PC-9 (cell line): ENCODE measurements around the gene MISP3. TPM values are rescaled to one million over a fixed set of nuclear protein-coding genes. Genes with fewer than 3 reads are reported as not detected.
"Not testable (repeated sequence)": the region's sequence is repeated elsewhere in the genome, so short reads cannot be mapped to it uniquely, and the experiment has no call there.

Experiments
- BruUV-seq: library from RNA; stranded (reverse); fragments of 400-500 nt; replicated peaks from 2 replicates; lab custom pipeline; 2021; lab: Mats Ljungman, UMichigan
- CTCF ChIA-PET: fragments of 300-600 bp; sonication (Branson Sonifier 250); formaldehyde crosslinking; loops from one replicate; lab custom pipeline; 2022; ENCODE audit warnings: antibody characterized with exemption; lab: Charles Lee
- POLR2A ChIA-PET: fragments of 300-600 bp; sonication (Branson Sonifier 250); formaldehyde crosslinking; loops from one replicate; lab custom pipeline; 2022; ENCODE audit warnings: antibody characterized with exemption; ENCODE audit not compliant: unreplicated experiment; lab: Charles Lee
- DNase-seq, 2 experiments: peaks; one replicate each; pipeline versions ENCODE4 v3.0.0 to v3.0.0-alpha.2; 2015 to 2022; ENCODE audit warnings: mixed read lengths in 1 of 2
- H2AFZ ChIP-seq: fragments of 200-600 bp; sonication (generic); 2 replicates; pipeline ENCODE4 v1.8.1; 2017; ENCODE audit warnings: antibody characterized with exemption
- H3F3A ChIP-seq: fragments of 200-600 bp; sonication (generic); 2 replicates; pipeline ENCODE4 v1.8.1; 2017; ENCODE audit warnings: antibody characterized with exemption, mild to moderate bottlenecking, low read depth; ENCODE audit not compliant: insufficient read depth
- H3K27ac ChIP-seq: fragments of 200-600 bp; sonication (generic); 2 replicates; pipeline ENCODE4 v1.6.1; 2016; ENCODE audit warnings: mixed run types
- H3K27me3 ChIP-seq: fragments of 200-600 bp; sonication (generic); 2 replicates; pipeline ENCODE4 v1.6.1; 2016; ENCODE audit warnings: low read depth, mixed run types; ENCODE audit not compliant: insufficient read depth
- H3K36me3 ChIP-seq: fragments of 200-600 bp; sonication (generic); 2 replicates; pipeline ENCODE4 v1.6.1; 2016; ENCODE audit warnings: low read depth, mixed run types
- H3K4me1 ChIP-seq: fragments of 200-600 bp; sonication (generic); replicated peaks from 2 replicates; pipeline ENCODE4 v1.6.1; 2016; ENCODE audit warnings: mixed run types; ENCODE audit not compliant: insufficient read depth
- H3K4me2 ChIP-seq: fragments of 200-600 bp; sonication (generic); 2 replicates; pipeline ENCODE4 v1.6.1; 2017; ENCODE audit warnings: mixed run types
- H3K4me3 ChIP-seq: fragments of 200-600 bp; sonication (generic); 2 replicates; pipeline ENCODE4 v1.6.1; 2016; ENCODE audit warnings: mixed run types
- H3K79me2 ChIP-seq: fragments of 200-600 bp; sonication (generic); 2 replicates; pipeline ENCODE4 v1.6.1; 2017; ENCODE audit warnings: low read depth, mixed run types
- H3K9me2 ChIP-seq: fragments of 200-600 bp; sonication (generic); 2 replicates; pipeline ENCODE4 v1.8.1; 2017; ENCODE audit warnings: mild to moderate bottlenecking; ENCODE audit not compliant: insufficient read depth
- H3K9me3 ChIP-seq: fragments of 200-600 bp; sonication (generic); 2 replicates; pipeline ENCODE4 v1.8.1; 2016; ENCODE audit warnings: low read depth; ENCODE audit not compliant: insufficient read depth
- H4K20me1 ChIP-seq: fragments of 200-600 bp; sonication (generic); 2 replicates; pipeline ENCODE4 v1.8.1; 2017; ENCODE audit not compliant: insufficient read depth
- EZH2 ChIP-seq: fragments of 200-600 bp; sonication (generic); IDR thresholded peaks from 2 replicates; pipeline ENCODE4 v1.8.0; 2017; ENCODE audit warnings: antibody characterized with exemption, low read depth
- intact Hi-C: fragments of 100-400 bp; cut with micrococcal nuclease; formaldehyde crosslinking; loops from one replicate; pipeline ENCODE4 v1.10.0; 2022; ENCODE audit not compliant: unreplicated experiment
- total RNA-seq: library from RNA; stranded (reverse); gene quantifications from 2 replicates; pipeline ENCODE4 v1.2.3, GENCODE V29; 2021
- TF ChIP-seq, protein P1 (sequence below): fragments of 200-600 bp; sonication (generic); conservative IDR thresholded peaks from 2 replicates; pipeline ENCODE4 v1.6.1; 2017; ENCODE audit warnings: mixed run types, antibody characterized with exemption, mild to moderate bottlenecking, moderate library complexity

MISP3 gene
- total RNA-seq, 1 experiment from 2014 or later: 6.7 TPM

DNA sequence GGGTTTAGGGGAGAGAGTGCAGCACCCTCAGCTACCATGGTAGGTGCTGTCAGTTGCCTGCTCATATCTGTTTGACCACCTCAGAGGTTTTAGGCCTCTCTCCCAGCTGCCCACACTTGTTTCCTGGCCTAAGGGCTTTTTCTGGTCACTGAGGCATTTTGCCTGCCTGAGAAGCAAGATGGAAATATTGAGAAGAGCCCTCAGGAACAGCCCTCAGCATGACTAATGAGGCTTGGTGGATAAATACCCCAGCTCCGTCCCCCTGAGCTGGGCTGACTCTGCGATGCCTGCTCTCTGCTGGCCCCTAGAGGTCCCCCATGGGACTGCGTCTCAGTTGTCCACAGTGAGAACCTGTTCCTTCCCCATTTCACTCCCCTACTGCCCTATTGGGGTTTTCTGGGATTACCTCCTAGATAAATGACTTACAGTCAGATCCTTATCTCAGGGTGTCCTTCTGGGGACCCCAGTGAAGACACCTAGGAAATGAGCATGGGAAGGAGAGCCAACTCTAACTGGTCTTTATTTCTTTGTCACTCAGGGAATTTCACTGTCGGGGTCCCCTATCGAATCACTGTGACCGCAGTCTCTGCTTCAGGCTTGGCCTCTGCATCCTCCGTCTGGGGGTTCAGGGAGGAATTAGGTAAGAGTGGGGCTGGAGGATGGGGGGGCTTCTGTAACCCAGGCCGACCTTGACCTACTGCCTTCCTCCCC, 24.0 kb upstream of the MISP3 start:
- POLR2A ChIA-PET: no interaction called here
- TF ChIP-seq EZH2: no peak
- TF ChIP-seq, protein P1, sequence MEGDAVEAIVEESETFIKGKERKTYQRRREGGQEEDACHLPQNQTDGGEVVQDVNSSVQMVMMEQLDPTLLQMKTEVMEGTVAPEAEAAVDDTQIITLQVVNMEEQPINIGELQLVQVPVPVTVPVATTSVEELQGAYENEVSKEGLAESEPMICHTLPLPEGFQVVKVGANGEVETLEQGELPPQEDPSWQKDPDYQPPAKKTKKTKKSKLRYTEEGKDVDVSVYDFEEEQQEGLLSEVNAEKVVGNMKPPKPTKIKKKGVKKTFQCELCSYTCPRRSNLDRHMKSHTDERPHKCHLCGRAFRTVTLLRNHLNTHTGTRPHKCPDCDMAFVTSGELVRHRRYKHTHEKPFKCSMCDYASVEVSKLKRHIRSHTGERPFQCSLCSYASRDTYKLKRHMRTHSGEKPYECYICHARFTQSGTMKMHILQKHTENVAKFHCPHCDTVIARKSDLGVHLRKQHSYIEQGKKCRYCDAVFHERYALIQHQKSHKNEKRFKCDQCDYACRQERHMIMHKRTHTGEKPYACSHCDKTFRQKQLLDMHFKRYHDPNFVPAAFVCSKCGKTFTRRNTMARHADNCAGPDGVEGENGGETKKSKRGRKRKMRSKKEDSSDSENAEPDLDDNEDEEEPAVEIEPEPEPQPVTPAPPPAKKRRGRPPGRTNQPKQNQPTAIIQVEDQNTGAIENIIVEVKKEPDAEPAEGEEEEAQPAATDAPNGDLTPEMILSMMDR: peak; percentile 95
- Histone ChIP-seq H2AFZ (no peak overlapping the region), H3F3A (no peaks in the 10 kb centered on the region), H3K4me1 (no peaks in the 10 kb centered on the region), H3K27ac (no peak overlapping the region), H3K9me3 (no peaks in the 10 kb centered on the region), H4K20me1 (no peaks in the 10 kb centered on the region), H3K4me3 (no peak overlapping the region), H3K27me3 (no peaks in the 10 kb centered on the region), H3K36me3 (no peaks in the 10 kb centered on the region), H3K4me2 (no peak overlapping the region), H3K9me2 (no peaks in the 10 kb centered on the region), H3K79me2 (no peaks in the 10 kb centered on the region)
- BruUV-seq: no TSS peak
- intact Hi-C loops: no loop called here
- peak; percentile 56 to 58 for DNase-seq
- CTCF ChIA-PET: interaction anchor here (0.7 to 1.0 kb wide), 2 partner anchors 37 to 176 kb away, joined by 5 to 23 read pairs; no protein-coding TSS in a partner anchor

DNA sequence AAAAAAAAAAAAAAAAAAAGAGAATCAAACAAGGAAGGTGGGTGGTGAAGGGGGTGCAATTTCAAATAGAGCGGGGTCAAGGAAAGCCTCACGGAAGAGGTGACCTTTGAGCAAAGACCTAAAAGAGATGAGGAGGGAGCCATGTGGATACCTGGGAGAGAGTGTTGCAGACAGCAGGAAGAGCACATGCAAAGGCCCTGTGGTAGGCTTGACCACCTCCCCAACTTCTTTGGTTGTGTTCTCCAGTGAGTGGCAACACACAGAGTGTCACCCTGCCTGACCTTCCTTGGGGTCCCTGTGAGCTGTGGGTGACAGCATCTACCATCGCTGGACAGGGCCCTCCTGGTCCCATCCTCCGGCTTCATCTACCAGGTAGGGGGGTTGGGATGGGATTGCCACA, 22.1 kb upstream of the MISP3 start:
- Histone ChIP-seq H3F3A (no peaks in the 10 kb centered on the region), H4K20me1 (no peaks in the 10 kb centered on the region), H3K4me3 (no peak overlapping the region), H3K9me3 (no peaks in the 10 kb centered on the region), H3K9me2 (no peaks in the 10 kb centered on the region), H3K4me1 (no peaks in the 10 kb centered on the region), H3K27ac (no peak overlapping the region), H2AFZ (no peak overlapping the region), H3K36me3 (no peaks in the 10 kb centered on the region), H3K79me2 (no peaks in the 10 kb centered on the region), H3K27me3 (no peaks in the 10 kb centered on the region), H3K4me2 (no peak overlapping the region)
- CTCF ChIA-PET: no interaction called here
- intact Hi-C loops: no loop called here
- TF ChIP-seq EZH2: no peak
- no peak for DNase-seq
- POLR2A ChIA-PET: interaction anchor here (0.6 kb wide), 1 partner anchor 31 kb away, joined by 3 read pairs; no protein-coding TSS in a partner anchor
- BruUV-seq: no TSS peak

DNA sequence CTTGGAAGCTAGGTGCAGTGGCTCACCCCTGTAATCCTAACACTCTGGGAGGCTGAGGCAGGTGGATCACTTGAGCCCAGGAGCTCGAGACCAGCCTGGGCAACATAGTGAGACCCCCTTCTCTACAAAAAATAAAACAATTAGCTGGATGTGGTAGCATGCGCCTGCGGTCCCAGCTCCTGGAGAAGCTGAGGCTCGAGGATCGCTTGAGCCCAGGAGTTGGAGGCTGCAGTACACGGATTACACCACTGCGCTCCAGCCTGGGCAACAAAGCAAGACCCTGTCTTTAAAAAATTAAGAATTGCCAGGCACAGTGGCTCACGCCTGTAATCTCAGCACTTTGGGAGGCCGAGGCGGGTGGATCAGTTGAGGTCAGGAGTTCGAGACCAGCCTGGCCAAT, 21.6 kb upstream of the MISP3 start:
- H3K36me3 ChIP-seq, H2AFZ ChIP-seq, H3K27me3 ChIP-seq, H3K79me2 ChIP-seq, H3K27ac ChIP-seq, H3K4me3 ChIP-seq, POLR2A ChIA-PET, H4K20me1 ChIP-seq, H3K9me3 ChIP-seq, DNase-seq, intact Hi-C loops, BruUV-seq, H3K4me2 ChIP-seq, H3K9me2 ChIP-seq, H3K4me1 ChIP-seq, CTCF ChIA-PET, H3F3A ChIP-seq: not testable (repeated sequence)

DNA sequence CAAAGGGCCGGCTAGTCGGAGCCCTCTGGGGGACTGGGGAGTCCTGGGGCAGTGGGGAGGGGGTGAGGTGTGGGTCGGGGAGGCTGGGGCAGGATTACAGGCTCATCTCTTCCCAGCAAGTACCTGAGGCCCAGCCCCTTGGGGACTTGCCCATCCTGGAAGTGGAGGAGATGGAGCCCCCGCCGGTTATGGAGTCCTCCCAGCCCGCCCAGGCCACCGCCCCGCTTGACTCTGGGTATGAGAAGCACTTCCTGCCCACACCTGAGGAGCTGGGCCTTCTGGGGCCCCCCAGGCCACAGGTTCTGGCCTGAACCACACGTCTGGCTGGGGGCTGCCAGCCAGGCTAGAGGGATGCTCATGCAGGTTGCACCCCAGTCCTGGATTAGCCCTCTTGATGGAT, 20.6 kb upstream of the MISP3 start:
- H3K4me3 ChIP-seq: no peak overlapping the region
- no TSS peak for BruUV-seq
- no peak for TF ChIP-seq EZH2
- H3K27ac ChIP-seq: no peak overlapping the region
- no peak overlapping the region for H3K4me2 ChIP-seq
- ChIA-PET CTCF (no interaction called here), POLR2A (no interaction called here)
- H2AFZ ChIP-seq: no peak overlapping the region
- H3K4me1 ChIP-seq: no peaks in the 10 kb centered on the region
- no peaks in the 10 kb centered on the region for H3K36me3 ChIP-seq
- H3K9me2 ChIP-seq: no peaks in the 10 kb centered on the region
- no peak for DNase-seq
- intact Hi-C loops: no loop called here
- H3K79me2 ChIP-seq: no peaks in the 10 kb centered on the region
- no peaks in the 10 kb centered on the region for H3K27me3 ChIP-seq
- H3K9me3 ChIP-seq: no peaks in the 10 kb centered on the region
- H3F3A ChIP-seq: no peaks in the 10 kb centered on the region
- H4K20me1 ChIP-seq: no peaks in the 10 kb centered on the region
